NCI-H2227 treated with DMSO at 0.1 percent for 48 hours (cell line): ENCODE measurements around the gene CACNG3.
"Not testable (repeated sequence)": the region's sequence is repeated elsewhere in the genome, so short reads cannot be mapped to it uniquely, and the experiment has no call there.

Source experiments
- DNase-seq: peaks from one replicate; lab custom pipeline; 2025; lab: John Stamatoyannopoulos, UW

Gene CACNG3

DNA sequence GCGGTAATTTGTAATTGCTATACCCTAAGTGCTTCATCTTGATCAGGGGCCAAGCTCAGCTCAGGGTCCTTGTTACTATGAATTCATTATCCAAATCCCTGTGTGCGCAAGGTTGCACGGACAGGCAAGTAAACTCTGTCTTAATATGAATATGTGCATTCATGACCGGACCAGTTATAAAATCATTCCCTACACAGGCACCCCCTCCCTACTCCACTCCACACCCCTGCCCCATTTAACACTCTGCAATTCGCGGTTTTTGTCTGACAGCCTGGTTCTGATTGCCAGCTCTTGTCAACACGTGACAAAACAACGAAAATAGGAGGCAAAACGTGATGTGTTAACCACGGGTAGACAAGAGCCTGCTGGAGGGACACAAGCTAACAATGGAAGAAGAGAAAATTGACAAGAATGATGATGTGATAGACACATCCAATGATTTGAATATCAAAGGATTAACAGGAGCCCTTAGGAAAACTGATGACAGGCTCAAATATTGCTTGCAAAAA, 76.5 kb downstream of the CACNG3 start:
- no peak for DNase-seq

DNA sequence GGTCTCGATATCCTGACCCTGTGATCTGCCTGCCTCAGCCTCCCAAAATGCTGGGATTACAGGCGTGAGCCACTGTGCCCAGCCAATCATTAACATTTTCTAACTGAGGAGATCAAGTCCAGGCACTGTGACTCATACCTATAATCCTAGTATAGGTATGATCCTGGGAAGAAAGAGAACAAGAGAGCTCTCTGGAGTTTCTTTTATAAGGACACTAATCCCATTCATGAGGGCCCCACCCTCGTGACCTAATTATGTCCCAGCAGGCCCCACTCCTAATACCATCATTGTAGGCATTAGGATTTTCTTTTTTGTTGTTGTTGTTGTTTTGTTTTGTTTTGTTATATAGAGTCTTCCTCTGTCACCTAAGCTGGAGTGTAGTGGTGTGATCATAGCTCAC, 80.4 kb downstream of the CACNG3 start:
- no peak for DNase-seq

DNA sequence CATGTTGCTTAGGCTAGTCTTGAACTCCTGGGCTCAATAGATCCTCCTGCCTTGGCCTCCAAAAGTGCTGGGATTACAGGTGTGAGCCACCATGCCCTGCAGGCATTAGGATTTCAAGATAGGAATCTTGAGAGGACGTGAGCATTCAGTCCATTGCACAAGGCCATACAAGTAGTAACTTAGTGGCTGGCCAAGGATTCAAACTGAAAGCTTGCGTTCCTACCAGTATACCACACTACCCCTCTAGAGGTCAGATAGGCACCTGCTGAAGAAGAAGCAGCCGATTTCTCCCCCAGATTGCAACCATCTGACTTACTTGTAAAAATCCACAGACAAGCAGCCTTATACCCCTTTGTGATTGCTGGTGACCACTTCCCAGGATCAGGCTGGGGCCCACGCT, 80.9 kb downstream of the CACNG3 start:
- no peak for DNase-seq

DNA sequence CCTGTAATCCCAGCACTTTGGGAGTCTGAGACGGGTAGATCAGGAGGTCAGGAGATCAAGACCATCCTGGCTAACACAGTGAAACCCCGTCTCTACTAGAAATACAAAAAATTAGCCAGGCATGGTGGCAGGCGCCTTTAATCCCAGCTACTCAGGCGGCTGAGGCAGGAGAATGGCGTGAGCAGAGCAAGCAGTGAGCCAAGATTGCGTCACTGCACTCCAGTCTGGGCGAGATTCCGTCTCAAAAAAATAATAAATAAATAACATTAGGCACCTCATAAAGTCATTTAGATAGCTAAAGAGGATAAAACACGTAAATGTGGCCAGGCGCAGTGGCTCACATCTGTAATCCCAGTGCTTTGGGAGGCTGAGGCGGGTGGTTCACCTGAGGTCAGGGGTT, 87.7 kb downstream of the CACNG3 start:
- DNase-seq: not testable (repeated sequence)

DNA sequence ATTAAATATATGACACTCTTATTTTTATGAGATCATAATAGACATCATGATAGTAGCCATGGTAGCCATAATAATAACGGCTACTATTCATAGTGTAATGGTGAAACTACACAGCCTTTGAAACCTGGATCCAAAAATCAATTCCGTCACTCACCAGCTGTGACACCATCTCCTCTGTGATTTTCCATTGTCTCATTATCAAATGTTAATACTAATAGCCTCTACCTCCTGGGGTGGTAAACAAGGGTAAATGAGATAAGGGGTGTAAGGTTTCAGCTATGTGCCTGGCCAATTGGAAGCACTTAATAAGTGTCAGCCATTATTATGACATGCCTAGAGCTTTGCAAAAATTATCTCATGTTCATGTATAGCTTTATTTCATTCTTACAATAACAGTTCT, 88.6 kb downstream of the CACNG3 start:
- no peak for DNase-seq

DNA sequence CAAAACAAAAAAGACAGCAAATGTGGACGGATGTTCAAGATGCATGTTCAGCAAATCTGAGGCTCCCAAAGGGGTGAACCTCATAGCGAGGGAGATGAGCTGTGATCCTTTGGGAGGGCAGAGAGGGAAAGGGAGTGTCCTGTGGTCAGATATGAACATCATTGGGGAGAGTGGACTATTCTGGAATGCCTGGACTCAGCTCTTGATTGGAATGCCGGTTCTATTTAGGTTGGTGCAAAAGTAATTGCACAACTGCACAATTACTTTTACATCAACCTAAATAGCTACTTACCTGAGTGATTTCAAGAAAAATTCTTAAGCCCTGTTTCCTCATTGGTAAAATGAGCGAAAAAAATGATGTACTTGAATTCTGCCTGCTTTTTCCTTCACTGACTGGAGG, 89.6 kb downstream of the CACNG3 start:
- DNase-seq: no peak

DNA sequence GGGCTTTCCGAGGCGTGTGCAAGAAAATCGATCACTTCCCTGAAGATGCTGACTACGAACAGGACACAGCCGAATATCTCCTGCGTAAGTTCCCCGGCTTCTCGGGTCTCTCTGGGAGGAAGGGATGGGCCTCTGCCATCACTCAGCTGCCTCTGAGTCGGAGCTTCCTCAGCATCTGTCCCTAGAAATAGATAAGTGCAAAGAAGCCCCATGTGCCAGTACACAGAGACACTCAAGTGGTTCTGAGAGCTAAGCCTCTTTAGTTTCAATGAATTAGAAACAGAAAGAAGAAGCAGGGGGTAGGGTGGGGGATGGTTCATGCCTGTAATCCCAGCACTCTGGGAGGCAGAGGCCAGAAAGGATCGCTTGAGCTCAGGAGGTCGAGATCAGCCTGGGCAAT, 90.6 kb downstream of the CACNG3 start:
- no peak for DNase-seq

DNA sequence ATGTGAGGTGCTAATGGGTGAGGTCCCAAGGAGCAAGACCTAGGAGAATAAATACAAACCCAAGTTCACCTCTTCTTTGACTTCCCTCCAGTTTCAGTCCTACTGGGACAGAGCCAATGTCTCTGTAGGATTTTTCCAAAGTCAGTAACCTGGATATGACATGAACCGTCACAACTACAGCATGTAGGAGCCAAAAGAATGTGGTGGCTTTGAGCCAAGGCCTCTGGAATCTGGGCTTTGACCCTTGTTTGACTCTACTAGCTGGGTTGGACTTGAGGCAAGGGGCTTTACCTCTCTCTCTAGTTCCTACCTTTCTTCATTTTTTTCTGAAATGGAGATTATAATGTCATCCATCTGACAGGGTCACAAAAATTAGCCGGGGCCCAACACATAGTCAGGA, 91.4 kb downstream of the CACNG3 start:
- no peak for DNase-seq

DNA sequence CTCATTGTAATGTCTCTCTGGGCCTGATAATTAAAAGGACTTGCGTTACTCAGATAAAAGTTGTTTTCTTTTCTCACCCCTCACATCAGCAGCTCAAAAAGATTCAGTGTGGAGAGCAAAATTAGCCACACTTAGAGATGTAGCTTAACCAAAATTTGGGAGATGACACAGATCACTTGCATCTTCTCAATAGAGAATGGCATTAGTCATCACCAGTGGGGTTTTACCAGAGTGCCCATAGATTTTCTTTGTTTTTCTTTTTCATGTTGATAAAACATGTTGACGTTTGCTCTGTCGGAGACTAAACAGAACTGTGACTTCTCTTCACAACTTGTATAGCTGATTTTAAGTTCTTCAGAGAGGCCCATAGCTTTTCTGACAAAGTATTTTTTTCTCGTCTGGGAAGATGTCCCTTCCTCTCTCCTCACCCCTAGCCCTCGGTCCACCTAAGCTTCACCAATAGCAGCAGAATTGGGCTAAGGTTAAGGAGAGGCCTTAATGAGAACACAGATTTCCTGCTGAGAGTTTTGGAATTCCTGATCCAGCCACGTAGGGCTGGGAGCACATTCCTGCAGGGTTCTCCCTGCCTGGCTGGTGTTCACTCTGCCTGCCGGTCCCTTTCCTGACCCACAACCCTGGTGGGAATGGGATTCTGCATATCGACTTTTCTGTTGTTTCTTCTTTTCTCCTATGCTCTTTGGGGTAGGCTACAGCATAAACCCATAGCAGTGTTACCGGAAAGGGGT, 92.6 kb downstream of the CACNG3 start:
- DNase-seq: no peak

DNA sequence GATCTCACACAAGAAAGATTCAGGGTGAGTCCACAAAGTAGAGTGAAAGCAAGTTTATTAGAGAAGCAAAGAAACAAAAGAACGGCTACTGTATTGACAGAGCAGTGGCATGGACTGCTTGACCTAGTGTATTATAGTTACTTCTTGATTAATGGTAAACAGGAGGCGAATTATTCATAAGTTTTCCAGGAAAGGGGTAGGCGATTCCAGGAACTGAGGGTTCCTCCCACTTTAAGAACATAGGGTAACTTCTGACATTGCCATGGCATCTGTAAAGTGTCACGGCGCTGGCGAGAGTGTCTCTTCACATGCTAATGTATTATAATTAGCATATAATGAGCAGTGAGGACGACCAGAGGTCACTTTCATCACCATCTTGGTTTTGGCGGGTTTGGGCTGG, 93.2 kb downstream of the CACNG3 start:
- DNase-seq: no peak

DNA sequence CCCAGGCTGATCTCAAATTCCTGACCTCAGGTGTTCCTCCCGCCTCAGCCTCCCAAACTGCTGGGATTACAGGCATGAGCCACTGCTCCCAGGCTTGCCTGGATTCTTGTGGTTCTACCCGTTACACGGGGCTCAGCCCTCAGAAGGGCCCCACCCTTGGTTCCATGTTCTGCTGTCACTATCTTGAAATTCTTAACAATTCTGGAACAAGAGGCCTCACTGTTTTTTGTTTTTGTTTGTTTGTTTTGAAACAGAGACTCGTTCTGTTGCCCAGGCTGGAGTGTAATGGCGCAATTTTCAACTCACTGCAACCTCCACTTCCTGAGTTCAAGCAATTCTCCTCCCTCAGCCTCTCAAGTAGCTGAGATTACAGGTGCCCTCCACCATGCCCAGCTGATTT, 96.6 kb downstream of the CACNG3 start:
- DNase-seq: no peak

DNA sequence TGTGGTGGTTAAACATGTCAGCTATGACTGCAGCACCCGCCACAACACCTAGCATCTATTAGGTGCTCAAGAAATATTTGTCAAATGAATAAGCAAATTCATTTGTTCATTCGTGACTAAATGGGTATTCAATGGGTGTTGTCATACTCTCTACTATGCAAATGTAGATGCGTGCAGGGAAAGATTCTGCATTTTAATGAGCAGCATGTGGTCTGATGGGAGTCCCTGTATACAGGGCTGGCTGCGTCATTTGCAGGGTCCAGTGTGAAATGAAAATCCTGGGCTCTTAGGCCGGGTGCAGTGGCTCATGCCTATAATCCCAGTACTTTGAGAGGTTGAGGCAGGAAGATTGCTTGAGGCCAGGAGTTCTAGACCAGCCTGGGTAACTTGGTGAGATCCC, 97.5 kb downstream of the CACNG3 start:
- no peak for DNase-seq

DNA sequence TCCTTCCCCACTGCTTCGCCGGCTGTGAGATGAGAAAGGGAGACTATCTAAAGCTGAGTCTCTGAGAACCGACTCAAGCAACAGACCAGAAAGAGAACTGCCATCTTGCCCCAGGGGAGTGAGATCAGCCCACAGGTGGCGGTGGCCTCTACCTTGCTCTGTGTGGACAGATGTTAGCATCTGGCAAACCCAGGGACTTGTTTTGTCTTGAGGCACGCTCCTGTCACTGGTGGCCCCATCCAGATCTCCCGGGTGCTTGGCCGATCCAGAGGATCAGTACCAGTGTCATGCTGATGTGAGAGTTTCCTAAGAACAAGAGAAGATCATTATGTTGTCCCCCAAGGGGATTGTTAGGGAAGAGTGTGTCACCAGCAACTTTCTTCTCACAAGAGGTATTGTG, 101.4 kb downstream of the CACNG3 start:
- DNase-seq: no peak

DNA sequence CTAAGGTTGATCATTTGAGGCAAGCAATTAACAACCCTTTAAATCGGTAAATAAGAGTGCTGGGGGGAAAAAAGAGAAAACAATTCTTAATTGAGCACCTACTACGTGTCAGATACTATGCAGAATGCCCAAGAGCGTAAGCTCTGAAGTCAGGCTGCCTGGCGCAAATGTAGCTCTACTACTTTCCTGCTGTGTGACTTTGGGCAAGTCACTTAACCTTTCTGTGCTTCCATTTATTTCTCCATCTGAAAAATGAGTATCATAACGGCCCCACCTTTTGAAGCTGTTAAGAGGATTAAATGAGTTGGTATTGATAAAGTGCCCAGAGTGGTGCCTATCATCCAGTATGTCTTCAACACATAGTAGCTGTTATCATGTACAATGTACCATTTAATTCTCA, 102.0 kb downstream of the CACNG3 start:
- DNase-seq: no peak

DNA sequence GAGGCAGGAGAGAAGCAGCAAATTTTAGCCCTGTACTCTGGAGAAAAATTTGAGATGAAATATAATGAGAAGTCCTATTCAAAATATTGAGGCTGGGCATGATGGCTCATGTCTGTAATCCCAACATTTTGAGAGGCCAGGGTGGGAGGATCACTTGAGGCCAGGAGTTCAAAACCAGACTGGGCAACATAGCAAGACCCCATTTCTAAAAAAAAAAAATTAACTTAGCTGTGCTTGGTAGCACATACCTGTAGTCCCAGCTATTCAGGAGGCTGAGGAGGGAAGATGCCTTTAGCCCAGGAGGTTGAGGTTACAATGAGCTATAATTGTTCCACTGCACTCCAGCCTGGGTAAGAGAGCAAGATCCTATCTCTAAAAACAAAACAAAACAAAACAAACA, 103.4 kb downstream of the CACNG3 start:
- no peak for DNase-seq

DNA sequence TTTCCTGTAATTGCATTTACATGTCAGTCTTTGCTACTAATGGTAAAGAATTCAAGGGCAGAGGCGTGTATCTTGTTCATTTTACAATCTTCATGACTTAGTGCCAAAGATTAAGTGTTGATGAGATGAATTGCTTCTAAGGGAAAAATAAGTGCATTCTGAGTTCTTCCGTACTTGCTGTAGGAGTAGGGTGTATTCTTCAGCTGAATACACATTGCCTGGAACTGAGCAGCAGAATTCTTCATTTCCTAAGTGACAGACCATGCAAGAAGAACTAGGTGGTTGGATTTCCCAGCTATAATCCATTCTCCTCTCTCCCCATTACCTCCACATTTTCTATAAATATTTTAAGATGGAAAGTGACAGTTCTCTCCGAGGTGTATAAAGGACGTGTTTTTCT, 104.8 kb downstream of the CACNG3 start:
- DNase-seq: no peak

DNA sequence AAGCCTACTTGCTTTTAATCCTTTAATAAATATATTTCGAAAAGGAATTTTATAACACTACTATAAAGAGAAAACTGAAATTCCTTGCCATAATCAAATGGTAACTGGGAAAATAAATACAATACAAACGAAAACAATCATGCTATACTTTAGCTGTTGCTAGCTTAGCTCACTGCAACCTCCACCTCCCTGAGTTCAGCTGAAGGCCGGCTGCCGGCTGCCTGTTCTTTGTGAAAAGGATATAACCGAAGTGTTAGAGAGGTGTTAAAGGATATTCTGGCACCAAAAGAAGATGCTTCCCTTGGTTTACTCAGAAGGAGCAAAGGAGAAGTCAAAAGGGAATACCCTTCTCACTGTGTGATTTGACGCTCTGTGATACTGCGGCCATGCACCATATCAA, 108.5 kb downstream of the CACNG3 start:
- DNase-seq: no peak

DNA sequence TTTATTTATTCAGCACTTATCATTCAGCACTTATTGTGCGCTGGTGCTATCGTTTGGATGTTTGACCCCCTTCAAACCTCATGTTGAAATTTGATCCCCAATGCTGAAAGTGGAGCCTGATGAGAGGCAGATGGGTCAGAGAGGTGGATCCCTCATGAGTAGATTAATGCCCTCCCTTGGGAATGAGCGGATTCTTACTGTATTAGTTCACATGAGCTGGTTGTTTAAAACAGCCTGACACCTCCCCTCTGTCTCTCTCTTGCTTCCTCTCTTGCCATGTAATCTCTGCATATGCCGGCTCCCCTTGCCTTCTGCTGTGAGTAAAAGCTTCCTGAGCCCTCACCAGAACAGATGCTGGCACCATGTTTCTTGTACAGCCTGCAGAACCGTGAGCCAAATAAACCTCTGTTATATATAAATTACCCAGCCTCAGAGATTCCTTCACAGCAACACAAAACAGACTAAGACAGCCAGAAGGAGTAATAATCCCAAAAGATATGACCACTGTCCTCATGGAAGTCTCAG, 111.1 kb downstream of the CACNG3 start:
- no peak for DNase-seq

DNA sequence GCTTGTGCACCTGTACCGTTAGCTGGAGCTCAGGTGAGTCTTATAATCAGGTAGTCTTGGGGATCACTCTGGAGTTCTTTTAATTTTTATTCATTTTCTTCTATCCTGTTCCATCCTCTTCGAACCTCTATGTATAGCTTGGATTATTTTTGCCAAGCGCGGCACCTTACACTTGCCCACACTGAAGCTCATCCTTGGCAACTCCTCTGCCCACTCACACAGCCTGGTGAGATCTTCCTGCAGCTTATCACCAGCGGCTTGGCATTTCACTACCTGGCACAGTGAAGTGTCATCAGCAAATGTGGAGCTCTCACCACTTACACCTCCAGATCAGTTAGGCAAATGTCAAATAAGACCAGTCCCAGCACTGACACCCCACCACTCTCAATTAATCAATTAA, 116.7 kb downstream of the CACNG3 start:
- DNase-seq: no peak

DNA sequence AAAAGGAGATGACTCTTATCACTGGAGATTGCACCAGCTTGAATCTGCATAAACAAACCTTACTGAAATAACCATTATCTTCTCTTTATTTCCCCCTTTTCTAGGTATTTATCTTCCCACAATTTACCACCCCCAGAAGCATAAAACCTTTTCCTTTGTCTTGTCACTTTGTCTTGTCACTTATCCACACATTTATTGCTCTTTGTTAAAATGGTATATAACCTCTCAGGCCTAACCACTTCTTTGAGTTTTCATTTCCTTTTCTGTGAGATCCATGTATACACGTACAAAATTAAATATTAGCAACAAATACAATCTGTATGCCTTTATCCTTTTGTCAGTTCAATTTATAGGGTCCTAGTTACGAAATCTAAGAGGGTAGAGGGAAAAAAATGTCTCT, 122.9 kb downstream of the CACNG3 start:
- no peak for DNase-seq

DNA sequence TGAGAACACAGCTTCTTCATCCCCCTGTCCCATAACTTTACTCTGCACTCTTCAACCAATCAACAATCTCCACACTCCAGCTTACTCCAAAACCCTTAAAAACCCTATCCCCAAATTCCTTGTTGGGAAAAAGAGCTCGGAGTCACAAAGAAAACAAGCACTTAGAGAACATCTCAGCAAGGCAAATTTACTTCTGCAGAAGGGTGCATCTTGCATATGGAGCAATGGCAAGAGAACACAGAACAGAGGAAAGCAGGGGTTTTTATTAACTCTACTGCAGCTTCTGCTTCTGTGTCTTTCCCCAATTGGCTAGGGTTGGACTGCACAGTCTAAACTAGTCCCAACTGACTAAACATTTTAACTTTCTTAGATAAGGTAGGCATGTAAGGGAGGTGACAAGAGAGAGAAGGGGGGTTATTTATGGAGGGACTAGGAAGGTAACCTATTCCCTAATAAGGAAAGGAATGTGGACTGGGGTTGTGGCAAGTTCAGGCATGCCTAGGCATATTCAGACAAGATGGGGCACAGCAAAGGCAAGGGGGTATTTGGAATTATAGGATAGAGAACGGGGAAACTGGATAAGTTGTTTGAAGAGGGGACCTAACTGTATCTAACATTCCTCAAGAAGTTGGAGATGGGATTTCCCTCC, 125.5 kb downstream of the CACNG3 start:
- DNase-seq: no peak

DNA sequence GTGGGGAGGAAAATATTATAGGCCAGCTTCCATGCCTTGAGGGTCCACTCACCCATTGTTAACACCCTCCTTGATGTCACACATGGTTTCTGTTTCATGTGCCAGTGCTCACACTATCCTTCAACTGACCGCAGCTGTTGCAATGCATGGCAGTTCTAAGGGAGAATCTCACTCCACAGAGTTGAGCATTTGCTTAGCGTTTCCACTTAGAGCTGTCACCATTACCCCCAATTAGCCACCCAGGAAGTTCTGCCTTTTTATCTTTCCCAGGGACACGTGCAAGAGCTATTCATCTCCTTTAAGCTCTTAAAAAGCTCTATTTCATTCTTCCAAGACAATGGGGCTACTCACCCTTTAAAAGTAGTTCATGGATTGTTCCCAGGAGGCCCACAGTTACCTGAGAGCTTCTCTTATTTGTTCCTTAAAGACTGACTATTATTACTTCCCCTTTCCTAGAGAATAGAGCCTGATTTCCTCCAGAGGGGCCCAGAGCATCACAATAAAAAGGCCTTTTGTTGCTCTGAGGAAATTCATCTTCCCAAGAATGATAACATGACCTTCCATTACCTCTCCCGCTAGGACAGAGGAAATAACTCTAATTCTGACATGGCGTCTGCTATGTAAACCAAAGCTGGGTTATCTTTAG, 126.8 kb downstream of the CACNG3 start:
- no peak for DNase-seq

DNA sequence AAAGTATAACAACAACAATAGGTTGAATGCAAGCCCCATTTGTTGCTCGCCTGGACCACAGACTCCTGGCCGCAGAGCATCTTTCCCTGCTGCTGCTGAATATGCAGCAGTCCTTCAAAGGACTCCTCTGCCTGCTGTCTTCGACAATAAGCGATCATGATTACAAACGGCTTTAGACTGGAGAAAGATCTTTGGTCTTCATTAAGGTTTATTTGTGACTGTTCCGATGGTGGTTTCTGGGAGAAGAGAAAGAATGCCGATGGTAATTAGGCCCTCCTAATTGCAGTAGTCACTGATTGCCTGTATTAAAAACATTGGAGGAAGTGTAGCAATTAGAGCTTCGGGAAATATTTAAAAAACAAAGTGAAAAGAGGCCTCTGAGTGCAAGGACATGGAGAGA, 138.2 kb downstream of the CACNG3 start:
- no peak for DNase-seq
